ENCODE results near the gene RAD1. TPM values are rescaled to one million over a fixed set of nuclear protein-coding genes. Genes with fewer than 3 reads are reported as not detected.

RAD1 gene, protein sequence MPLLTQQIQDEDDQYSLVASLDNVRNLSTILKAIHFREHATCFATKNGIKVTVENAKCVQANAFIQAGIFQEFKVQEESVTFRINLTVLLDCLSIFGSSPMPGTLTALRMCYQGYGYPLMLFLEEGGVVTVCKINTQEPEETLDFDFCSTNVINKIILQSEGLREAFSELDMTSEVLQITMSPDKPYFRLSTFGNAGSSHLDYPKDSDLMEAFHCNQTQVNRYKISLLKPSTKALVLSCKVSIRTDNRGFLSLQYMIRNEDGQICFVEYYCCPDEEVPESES
- total RNA-seq, result 10 to 100 TPM in 1 of 2 donors, 1 to 10 TPM in 1; 8.9 to 15.1 TPM

DNA sequence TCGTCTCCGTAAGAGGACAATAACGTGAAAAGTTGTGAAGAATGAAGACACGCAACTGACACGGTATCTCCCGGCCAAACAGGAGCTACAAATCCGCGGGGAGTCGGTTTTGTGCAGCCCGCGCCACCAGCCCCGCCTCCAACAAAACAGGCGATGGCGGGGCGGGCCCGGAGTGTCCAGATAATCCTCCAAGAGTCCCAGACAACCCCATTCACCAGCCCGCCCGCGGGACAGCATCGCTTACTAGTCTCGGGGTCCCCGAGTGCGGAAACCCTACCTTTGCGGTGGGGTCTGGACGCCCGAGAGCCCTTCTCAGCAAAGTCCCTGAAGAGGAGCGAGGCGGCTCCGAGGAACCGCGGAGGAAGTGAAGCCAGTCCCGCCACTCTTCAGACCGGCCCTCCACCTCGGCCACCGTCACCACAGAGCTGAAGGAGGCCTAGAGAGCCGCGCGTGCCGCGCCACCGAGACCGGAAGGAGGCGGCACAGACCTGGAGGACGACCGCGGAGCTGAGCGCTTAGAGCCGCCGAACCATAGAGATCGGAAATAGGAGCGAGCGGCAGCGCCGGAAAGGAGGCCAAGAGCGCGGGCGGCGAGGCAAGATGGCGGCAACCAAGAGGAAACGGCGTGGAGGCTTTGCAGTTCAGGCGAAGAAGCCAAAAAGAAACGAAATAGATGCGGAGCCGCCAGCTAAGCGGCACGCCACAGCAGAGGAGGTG is at the start of gene RAD1, which contains the start of gene BRIX1:
Gene RAD1, minus strand, starts transcription at position 366 of the 717 bp plus-strand sequence. CDS start 612 bp downstream, outside the sequence.
Gene BRIX1, plus strand, starts transcription at position 573 of the 717 bp plus-strand sequence. Its CDS starts 28 bp downstream, at position 601.
- ATAC-seq (ENCODE audit: insufficient number of reproducible peaks, low FRiP score, low read depth), result peak; percentile 93
- peaks cover 16% of the 10 kb centered on the region for H3K36me3 ChIP-seq
- no peak for TF ChIP-seq CTCF (IDR thresholded peaks at IDR 0.05)
- DNase-seq (ENCODE audit: low spot score), result peak; percentile 88
- H3K4me1 ChIP-seq (ENCODE audit: control insufficient read depth in 1 of 2, low read depth in 2 of 2), result peaks cover 20 to 41% of the 10 kb centered on the region in 2 donors
- no peaks in the 10 kb centered on the region for H3K9me3 ChIP-seq
- H3K27me3 ChIP-seq (replicated peaks; ENCODE audit: insufficient read depth), result no peaks in the 10 kb centered on the region
- peak within 1 kb of the TSS; percentile 71 to 78 for H3K27ac ChIP-seq
- H3K4me3 ChIP-seq, result peak within 1 kb of the TSS; percentile 72

GRCh38 chr5:34959323-34959722 is 44.0 kb upstream of the RAD1 start:
- H3K27me3 ChIP-seq (replicated peaks; ENCODE audit: insufficient read depth), result no peaks in the 10 kb centered on the region
- H3K4me1 ChIP-seq (ENCODE audit: control insufficient read depth in 1 of 2, low read depth in 2 of 2), result no peaks in the 10 kb centered on the region
- no peaks in the 10 kb centered on the region for H3K9me3 ChIP-seq
- no peak for DNase-seq (ENCODE audit: low spot score)
- TF ChIP-seq CTCF (IDR thresholded peaks at IDR 0.05), result no peak
- no peak overlapping the region for H3K4me3 ChIP-seq
- no peak for ATAC-seq (ENCODE audit: insufficient number of reproducible peaks, low FRiP score, low read depth)
- H3K27ac ChIP-seq, result no peak overlapping the region
- peaks cover 7% of the 10 kb centered on the region for H3K36me3 ChIP-seq

- Histone ChIP-seq H3K4me3 (no peak overlapping the region), H3K27me3 (replicated peaks; ENCODE audit: insufficient read depth) (no peaks in the 10 kb centered on the region), H3K27ac (no peak overlapping the region), H3K4me1 (ENCODE audit: control insufficient read depth in 1 of 2, low read depth in 2 of 2) (no peaks in the 10 kb centered on the region), H3K9me3 (no peaks in the 10 kb centered on the region), H3K36me3 (peaks cover 11% of the 10 kb centered on the region)
- TF ChIP-seq CTCF (IDR thresholded peaks at IDR 0.05), result peak; percentile 19
- no peak for ATAC-seq (ENCODE audit: insufficient number of reproducible peaks, low FRiP score, low read depth)
- DNase-seq (ENCODE audit: low spot score), result no peak
Observed at GRCh38 chr5:34957857-34958690, 42.8 kb upstream of the RAD1 start.

- no peaks in the 10 kb centered on the region for H3K4me1 ChIP-seq (ENCODE audit: control insufficient read depth in 1 of 2, low read depth in 2 of 2)
- peaks cover 17% of the 10 kb centered on the region for H3K36me3 ChIP-seq
- DNase-seq (ENCODE audit: low spot score) (no peak), ATAC-seq (ENCODE audit: insufficient number of reproducible peaks, low FRiP score, low read depth) (no peak)
- H3K9me3 ChIP-seq, result no peaks in the 10 kb centered on the region
- H3K27ac ChIP-seq, result no peak overlapping the region
- H3K4me3 ChIP-seq, result no peak overlapping the region
- no peaks in the 10 kb centered on the region for H3K27me3 ChIP-seq (replicated peaks; ENCODE audit: insufficient read depth)
- TF ChIP-seq CTCF (IDR thresholded peaks at IDR 0.05), result no peak
Observed at GRCh38 chr5:34957321-34957720, 42.0 kb upstream of the RAD1 start.

Data from thoracic aorta (tissue), 2 donors.